NCI-H2107 (cell line): Measurements from ENCODE around the gene NFATC1.

Source experiments
- DNase-seq: peaks from one replicate; lab custom pipeline; 2025; lab: John Stamatoyannopoulos, UW

NFATC1 gene

DNA sequence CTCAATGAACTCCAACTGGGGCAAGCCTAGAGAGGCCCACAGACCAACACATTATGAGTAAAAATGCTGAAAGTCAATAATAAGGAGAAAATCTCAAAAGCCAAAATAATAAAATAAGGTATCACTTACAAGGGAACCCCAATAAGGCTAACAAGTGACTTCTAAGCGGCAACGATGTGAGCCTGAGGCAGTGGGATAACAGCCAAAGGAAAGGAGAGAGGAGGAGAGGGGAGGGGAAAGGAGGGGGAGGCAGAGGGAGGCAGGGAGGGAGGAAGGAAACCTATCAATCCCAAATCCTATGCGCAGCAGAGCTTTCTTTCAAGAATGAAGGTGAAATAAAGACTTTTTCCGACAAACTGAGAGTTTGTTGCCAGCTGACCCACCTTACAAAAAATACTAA lies 6.0 kb upstream of the NFATC1 start:
- DNase-seq: no peak

DNA sequence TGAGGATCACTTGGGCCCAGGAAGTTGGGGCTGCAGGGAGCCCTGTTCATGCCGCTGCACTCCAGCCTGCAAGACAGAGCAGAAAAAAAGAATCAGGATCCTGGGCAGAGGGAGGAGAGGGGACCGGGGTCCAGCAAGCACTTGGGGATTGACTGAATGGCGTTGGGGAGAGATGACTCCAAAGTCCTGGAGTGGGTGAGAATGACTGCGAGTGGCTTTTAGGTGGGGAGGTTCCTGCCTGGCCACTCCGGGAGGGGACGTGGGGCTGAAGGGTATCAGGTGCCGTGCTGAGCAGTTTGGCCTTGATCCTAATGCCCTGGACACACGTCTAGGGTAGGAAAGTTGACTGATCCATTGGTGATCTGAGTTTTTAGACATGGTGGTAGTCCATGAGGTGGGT lies 3.5 kb upstream of the NFATC1 start:
- DNase-seq: no peak

- DNase-seq: no peak
Observed at GRCh38 chr18:79393181-79393634, 2.5 kb upstream of the NFATC1 start.

GRCh38 chr18:79393635-79394533 lies 1.8 kb upstream of the NFATC1 start:
- DNase-seq: peak; percentile 49

- no peak for DNase-seq
Observed at GRCh38 chr18:79394534-79395307, 1.0 kb upstream of the NFATC1 start.

DNA sequence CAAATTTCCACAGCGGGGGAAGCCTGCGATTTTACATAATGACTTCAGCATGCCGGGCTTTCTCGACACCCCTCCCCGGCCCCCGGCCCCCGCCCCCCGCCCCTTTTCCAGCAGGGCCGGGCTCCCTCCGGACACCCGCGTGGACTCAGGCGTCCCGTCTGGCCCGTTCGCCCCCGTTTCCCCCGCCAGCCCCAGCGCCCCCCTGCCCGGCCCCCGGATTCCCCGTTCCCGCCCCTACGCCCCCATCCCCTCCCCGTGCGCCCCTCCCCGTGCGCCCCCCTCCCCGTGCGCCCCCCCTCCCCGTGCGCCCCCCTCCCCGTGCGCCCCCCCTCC lies 456 bp upstream of the NFATC1 start:
- DNase-seq: no peak

DNA sequence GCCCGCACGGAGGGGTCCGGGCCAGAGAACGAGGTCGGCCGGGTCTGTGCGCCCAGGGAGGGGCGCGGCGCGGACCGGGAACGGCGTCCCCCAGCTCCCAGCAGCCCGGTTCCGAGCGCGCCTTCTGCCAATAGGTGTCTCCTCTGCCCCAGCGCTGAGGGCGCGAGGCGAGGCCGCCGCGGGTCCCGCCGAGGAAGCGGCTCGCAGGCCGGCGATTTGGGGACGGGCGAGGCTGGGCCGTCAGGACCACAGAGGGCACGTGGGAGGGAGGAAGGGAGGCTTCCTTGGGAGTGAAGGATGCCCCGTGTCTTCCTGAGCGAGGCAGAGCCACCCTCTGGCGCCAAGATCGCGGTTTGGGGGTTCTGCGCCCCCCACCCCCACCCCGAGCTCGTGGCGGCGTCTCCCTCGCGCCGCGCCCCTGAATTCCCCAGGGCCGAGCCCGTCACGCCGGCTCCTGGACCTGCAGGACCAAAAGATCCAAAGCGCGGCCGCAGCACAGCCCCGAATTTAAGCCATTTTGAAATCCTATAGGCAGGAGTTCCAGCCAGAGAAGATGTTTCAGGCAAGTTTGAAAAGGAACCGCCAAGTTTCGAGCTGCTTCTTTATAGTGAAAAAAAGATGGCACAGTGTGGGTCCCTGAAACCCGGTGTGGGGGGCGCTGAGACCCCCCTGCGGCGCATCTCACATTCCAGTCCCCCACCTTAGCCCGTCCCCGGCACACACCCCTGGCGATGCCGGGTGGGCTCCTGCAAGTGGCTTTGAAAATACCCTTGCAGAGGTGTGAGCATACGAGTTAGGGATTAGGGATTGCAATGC lies 909 bp downstream of the NFATC1 start:
- no peak for DNase-seq

DNA sequence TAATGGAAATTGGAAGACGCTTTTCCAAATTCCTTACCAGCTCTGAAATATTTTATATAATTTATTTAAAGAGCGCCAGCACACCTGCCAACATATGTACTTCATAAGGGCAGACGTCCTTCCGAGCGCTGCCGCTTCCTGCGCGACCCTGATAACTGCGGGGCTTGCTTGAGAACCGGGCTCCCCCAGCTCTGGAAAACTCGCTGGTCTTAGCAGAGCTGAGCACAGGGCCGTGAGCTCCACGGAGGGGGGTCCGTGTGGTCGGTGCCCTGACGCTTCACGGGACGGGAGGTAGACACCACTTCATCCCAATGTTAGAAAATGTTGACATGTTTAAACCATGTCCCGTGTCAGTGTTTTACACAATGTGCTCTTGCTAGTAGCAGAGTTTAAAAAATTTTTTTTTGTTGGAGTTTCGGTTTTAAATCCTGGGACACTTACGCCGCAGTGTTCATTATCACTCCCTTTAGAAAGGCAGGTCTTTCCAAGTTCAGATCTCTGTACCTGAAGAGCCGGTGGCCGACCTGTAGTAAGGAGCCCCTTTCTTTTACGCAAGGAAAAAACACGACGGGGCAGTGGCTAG lies 1.6 kb downstream of the NFATC1 start:
- DNase-seq: no peak

DNA sequence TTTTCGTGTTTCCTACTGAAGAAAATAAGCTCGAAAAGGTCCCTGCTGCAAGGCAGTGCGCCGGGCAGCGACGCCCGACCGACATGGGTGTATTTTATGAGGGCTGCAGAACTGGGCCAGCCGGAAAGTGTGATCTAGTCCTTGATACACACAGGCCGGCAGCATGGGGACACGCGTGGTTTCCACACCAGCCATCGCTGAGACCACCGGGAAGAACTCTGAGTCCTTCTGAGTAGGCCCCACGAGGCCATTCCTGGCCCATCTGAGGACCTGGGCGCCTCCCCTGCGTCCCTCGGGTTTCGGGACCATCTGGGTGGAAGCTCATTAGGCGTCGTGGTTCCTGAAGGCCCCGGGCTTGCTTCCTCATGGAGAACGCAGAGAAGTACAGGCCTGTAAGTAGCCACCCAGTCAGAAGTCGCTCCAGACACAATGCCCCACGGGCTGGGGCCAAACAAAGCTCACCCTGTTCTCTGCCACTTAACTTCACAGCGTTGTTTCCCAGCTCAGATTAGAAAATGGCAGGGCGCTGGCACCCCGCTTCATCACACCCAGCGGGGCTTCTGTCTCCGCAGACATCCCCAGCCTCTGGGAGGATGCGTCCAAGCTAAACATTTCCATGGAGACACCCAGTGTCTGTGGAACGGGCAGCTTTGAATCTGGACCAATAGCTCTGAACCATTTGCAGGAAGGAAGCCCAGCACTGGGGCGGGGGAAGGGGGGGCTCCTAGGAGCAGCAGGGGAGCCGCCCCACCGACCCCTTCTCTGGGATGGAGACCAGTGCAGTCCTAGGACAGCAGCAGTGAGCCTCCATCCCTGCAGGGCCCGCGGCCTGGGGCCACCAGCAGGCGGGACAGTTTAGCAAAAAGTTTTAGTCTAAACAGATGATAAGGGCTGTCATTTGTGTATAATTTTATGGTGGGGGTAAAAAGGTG lies 2.4 kb downstream of the NFATC1 start:
- no peak for DNase-seq

GRCh38 chr18:79399275-79400081 lies 3.7 kb downstream of the NFATC1 start:
- no peak for DNase-seq

GRCh38 chr18:79400091-79400590 lies 4.4 kb downstream of the NFATC1 start:
- no peak for DNase-seq

DNA sequence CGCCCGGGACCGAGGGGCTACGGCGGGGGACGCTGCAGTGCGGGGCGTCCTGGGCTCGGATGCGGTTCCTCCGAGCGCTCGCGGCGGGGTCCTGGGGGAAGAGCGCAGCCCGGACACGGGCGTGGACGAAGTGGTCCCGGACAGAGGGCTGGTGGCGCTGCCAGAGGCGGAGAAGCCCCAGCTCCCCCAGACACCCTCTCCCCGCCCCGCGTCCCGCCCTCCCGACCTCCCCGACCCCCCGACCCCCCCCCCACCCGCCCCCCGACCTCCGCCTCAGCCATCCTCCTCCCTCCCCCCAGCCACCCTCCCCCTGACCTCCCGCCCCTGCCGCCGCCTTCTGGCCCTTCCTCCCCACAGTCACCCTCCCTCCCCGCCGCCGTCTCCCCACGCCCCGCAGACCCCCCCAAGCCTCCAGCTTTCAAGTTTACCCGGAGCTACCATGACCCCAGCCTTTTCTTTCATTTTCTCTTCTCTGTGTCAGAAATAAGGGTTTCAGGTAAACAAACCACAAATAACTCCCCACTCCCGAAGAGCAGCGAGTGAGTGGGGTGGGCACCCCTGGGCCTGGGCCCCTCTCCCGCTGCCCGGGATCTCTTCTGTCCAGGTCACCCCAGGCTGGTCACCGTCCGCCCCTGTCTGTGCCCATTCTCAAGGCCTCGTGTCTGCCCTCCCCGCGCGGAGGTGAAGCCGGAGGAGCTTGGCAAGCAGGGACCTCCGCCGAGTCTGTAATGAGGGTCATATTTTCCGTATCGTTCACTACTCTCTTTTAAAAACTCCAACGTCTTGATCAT lies 5.1 kb downstream of the NFATC1 start:
- DNase-seq: no peak

DNA sequence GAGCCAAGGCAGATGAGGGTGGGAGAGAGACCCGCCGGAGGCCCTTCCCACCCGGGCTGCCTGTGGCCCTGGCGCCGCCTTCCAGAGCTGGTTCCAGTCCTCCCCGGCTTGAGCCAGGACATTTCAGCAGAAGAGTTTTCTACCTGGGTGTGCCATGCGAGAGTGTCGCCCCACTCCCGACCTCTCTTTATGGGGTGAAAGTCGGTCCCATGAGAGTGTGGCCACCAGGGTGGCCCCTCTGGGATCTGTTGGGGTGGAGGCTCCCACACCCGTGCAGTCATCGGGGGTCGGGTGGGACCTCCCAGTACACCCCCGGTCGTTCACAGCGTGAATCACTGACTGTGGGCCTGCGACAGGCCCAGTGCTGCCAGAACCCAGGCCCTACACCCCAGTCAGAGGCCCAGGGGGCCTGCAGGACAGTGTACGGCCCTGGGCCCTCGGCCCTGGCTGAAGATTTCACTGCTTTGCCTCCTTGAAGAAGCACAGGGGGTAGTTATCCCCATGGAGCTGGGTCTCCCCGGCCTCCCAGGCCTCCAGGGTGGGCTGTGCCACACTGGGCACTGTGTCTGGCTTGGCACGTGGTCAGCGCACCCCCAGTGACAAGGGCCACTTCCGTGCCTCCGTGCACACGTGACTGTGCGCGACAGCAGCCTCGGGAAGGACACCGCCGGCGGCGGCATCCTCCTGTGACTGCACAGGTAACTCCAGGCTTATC lies 5.9 kb downstream of the NFATC1 start:
- DNase-seq: no peak

- DNase-seq: no peak
Observed at GRCh38 chr18:79402209-79402576, 6.5 kb downstream of the NFATC1 start.

DNA sequence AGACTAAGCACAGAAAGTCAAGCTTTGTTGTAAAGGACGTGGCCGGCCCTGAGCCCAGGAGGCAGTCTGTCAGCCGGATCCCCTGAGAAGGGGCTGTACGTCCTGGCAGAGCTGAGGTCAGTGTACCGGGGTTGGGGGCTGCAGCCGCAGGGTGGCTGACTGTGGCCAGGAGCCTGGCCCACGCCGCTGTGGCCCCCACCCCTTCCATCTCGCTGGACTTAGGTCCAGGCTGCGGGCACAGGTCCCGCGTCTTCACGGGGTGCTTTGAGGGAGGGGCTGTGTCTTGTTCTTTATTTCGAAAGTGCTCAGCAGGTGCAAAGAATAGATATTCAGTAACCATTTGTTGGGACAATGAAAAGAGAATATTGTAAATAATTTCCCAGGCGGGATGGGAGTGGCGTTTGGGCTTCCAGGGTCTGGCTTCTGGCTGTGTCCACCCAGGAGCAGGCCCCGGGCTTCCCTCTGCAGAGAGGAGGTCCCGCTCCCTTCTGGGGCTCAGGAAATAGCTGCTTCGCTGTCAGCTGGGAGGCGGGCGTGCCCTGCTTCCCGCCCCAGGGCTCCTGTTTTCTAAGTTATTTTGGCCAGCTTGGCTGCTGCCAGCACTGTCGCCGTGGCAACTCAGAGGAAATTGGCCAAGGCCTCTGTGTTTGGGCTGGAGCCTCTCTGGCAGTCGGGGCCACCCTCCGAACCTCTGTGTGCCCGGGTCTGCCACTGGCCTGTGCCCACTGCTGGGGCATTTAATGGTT lies 7.4 kb downstream of the NFATC1 start:
- DNase-seq: no peak

DNA sequence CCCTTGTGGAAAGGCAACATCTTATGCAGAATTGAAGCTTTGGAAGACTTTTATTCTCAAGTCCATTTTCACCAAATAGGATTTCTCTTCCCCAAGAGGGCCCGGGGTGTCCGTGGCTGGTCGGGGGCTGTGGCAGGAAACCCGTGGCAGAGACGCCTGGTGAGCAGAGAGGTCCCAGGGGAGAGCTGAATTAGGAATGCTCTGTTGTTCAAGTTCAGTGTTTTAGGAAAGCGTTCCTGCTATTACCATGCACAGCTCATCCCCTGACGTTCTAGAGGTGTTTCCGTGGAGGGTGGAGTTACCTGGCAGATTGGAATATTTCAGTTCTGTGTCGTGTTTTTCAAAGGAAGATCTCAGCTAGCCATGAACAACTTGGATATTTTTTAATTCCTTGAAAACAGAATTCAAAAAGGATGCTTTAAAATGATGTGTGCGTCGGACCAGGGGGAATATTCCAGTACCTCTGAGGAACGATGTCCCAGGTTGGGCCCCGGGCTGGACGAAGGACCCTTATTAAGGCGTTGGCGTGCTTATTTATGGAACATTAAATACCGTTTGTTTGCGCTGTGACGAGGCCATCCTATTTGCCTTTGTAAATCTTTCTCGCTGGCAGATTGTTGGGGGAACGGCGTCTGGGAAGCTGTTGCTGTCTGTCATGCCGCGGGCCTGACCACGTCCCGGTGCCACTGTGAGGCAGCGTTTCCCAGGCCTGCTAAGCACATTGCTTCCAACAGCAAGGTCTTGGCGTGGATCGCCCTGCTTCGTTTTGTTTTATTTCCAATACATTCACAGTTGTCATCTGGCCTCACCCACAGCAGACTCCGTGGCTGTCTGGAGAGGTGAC lies 8.2 kb downstream of the NFATC1 start:
- no peak for DNase-seq

- DNase-seq: no peak
Observed at GRCh38 chr18:79404567-79404910, 8.8 kb downstream of the NFATC1 start.
